Measurements from ENCODE around the gene FUZ.
A peak's percentile ranks its signal among the peaks of the same experiment; 100 is the strongest.

The FUZ gene

GRCh38 chr19:49851456-49852259, 38.6 kb upstream of the FUZ start:
- DNase-seq, result peak in 1 of 2 experiments; percentile 32

GRCh38 chr19:49850487-49851342, 37.6 kb upstream of the FUZ start, which contains the start of gene PTOV1:
Gene PTOV1, plus strand, starts transcription at chr19:49851159.
- peak; percentile 81 to 92 for DNase-seq

DNA sequence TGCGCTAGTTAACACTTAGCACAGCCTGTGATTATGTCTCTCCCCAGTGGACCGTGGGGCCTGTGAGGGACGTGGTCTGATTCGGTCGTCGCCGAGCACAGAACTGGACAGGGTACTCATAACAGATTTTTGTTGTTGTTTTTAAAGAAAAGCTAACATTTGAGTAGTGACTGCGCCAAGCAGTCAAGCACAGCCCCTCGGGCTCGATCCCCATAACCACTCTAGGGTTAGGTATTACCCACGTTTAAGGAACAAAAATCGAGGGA, 37.1 kb upstream of the FUZ start:
- no peak for DNase-seq

GRCh38 chr19:49849433-49850220, 36.5 kb upstream of the FUZ start:
- DNase-seq, result no peak

GRCh38 chr19:49848938-49849337, 35.8 kb upstream of the FUZ start:
- no peak for DNase-seq

DNA sequence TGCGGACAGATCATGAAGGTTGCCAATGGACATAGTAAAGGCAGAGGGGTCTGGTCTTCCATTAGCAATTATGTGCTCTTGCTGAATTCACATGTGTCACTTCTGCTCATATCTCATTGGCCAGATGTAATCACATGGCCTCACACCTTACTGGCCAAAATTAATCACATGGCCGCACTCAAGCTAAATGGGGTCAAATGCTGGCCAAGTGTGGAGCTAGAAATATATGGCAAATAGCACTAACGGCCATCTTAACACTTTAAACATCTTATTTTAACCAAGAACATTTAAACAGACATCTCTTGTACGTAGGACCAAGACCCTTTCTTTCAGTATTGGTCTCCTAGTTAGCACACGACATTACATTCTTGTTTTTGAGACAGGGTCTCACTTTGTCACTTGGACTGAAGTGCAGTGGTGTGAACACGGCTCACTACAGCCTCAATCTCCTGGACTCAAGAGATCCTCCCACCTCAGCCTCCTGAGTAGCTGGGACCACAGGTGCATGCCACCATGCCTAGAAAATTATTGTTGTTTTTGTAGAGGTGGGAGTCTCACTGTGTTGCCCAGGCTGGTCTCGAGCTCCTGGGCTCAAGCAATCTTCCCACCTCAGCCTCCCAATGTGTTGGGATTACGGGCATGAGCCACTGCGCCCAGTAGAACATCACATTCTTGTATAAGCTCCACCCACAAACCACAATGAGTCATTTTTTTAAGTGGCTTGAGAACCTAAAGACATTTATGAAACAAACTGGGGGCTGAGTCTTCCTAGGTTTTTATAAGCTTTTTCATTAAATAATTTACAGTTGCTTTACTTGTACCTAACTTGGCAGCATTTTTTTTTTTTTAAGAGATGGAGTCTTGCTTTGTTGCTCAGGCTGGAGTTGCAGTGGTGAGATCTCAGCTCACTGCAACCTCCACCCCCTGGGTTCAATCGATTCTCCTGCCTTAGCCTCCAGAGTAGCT, 34.9 kb upstream of the FUZ start:
- no peak for DNase-seq

DNA sequence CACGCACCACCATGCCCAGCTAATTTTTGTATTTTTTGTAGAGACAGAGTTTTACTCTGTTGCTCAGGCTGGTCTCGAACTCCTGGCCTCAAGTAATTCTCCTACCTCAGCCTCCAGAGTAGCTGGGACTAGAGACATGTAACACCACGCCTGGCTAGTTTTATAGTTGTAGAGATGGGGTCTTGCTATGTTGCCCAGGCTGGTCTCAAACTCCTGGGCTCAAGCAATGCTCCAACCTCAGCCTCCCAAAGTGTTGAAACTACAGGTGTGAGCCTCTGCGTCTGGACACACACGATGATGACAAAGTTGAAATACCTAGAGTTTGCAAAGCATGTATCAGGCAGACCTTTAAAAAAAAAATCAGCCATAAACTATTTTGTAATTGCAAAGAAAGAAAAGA, 33.3 kb upstream of the FUZ start:
- DNase-seq, result no peak

DNA sequence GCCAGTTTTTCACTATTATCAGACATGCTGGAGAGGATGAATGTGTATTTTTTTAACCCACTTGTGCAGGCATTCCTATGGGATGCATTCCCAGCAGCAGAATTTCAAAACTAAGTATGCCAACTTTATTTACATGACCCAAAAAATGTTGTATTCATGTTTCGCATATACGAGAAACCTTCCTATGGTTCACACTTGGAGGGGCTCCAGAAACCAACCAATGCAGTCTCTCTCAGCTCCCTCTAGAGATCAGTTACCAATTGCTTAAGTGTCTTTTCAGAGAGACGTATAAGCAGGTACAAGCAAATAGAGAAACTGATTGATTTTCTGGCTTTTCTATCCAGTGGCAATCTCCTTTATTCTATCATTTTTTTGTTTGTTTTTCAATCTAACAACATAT, 32.3 kb upstream of the FUZ start:
- DNase-seq, result no peak

- no peak for DNase-seq
Measured at GRCh38 chr19:49844138-49845095, 31.3 kb upstream of the FUZ start.

DNA sequence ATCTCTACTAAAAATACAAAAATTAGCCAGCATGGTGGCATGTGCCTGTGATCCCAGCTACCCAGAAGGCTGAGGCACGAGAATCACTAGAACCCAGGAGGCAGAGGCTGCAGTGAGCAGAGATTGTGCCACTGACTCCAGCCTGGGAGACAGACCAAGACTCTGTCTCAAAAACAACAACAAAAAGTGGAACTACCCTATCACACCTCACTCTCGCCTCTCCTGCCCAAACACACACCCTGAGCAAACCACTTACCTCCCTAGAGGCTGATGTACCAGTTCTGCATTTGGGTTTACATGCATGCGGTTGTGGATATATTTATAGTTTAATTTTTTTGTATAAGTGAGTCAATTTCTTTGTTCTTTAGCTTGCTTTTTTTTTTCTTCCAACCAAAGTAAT, 30.2 kb upstream of the FUZ start:
- no peak for DNase-seq

DNA sequence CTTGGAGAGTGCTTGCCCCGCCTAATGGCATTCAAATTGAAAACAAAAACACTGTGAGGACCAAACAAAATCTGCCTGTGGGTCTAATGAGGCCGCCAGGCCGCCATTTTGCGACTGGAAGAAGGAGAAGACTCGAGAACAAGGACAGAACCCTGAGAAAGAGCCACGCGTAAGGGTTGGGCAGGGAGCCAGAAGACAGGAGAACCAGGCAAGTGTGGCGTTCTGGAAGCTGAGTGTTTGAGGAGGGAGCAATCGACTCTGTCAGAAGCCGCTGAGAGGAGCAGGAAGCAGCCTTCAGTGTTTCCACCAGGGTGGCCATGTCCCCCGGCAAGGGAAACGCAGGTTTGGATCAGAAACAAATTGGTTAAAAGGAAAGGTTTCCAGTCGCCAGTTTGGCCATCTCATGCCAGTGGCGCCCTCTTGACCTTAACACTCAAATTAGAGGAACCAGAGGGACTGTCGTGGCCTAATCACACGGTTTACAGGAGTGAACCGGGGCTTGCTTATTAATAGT, 27.7 kb upstream of the FUZ start:
- DNase-seq, result no peak

DNA sequence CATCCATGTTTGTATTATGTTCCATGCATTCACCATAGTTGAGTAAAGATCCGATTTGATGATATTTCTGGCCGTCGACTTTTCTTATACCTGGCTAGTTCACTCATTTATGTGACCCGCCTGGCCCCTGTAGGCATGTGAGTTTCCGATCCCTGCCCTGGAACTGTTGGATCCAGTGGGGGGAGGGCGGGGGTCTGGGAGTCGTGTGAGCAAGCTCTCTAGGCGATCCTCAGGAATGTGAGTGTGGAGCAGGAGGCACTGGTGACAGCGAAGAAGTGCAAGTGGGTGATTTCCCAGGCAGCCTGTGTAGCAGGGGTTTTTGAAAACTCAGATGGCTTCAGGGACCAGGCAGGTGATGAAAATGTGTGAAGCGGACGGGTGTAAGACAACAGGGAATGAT, 27.2 kb upstream of the FUZ start:
- DNase-seq, result no peak

- DNase-seq, result no peak
Measured at GRCh38 chr19:49839713-49840112, 26.6 kb upstream of the FUZ start.

DNA sequence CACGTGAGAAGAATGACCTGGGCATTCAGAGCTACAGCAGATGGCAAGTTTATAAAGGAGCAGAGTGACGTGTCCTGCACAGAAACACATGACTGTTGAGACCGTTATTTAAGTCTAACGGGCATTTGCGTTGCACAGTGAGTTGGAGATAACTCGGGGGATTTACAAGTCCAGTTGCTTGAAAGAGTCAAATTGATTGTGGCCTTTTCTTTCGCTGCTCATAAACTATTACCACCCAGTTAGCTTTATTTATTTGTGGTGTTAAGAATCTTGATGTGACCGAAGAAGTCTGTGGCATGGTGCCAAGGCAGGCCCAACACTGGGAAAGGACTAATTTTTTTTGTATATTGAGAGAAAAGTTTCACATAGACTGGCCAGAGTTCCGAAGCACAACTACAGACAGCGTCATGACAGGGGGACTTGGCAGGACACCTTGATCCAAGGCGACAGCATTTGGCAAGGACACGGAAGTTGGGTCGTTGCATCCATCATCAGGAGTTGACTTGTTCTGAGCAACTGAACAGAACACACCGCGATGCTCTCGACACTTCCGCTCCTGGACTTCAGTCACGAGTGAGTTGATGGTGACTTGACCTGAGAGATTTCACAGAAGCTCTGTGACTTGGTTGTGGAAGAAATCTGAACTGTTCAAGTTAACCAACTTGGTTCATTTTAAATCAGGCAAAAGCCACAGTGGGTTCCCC, 25.9 kb upstream of the FUZ start:
- DNase-seq, result no peak

- DNase-seq, result no peak
Measured at GRCh38 chr19:49837425-49837824, 24.3 kb upstream of the FUZ start.

GRCh38 chr19:49837009-49837310, 23.9 kb upstream of the FUZ start:
- no peak for DNase-seq

DNA sequence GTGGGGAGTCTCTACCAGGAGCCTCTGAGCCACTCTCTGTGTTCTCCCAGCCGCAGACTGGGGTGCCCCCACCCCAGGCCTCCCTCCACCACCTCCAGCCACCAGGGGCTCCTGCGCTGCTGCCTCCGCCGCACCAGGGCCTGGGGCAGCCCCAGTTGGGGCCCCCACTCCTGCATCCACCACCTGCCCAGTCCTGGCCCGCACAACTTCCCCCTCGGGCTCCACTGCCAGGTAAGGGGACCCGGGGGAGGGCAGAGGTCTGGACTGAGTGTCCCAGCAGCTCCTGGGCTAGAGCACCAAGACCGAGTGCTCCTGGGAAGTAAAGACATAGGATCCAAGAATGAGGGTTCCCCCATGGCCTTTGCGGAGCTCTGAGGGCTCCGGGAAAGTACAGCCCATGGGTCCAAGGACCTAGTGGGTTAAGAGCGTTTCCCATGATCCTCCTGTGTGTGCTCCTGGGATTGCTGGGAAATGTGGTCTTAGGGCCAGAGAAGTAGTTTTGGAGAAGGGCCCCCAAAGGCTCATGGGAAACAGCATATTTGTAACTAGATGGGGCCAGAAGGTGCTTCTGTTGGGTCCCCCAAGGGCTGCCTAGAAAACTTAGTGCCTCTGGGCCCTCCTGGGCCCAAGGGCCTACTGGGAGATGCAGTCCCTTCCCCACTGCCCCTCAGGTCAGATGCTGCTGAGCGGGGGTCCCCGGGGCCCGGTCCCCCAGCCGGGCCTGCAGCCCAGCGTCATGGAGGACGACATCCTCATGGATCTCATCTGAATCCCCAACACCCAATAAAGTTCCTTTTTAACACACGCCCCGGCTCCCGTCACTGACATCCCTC, 23.3 kb upstream of the FUZ start:
- no peak for DNase-seq

GRCh38 chr19:49835562-49835961, 22.5 kb upstream of the FUZ start:
- no peak for DNase-seq

GRCh38 chr19:49833599-49833998, 20.5 kb upstream of the FUZ start:
- no peak for DNase-seq

- no peak for DNase-seq
Measured at GRCh38 chr19:49832556-49832955, 19.5 kb upstream of the FUZ start.
